Right cardiac atrium (tissue), 5 donors: ENCODE measurements around the gene DIP2C. TPM values are rescaled to one million over a fixed set of nuclear protein-coding genes. Genes with fewer than 3 reads are reported as not detected.
"Not testable (repeated sequence)": the region's sequence is repeated elsewhere in the genome, so short reads cannot be mapped to it uniquely, and the experiment has no call there.

Source experiments
- ATAC-seq, 2 donors: fragments of 200-7000 bp; cut with Tn5 transposase; one replicate each; pipeline versions ENCODE4 v1.8.0 to v1.9.1; 2020; ENCODE audit warnings: moderate library complexity in 2 of 2, mild to moderate bottlenecking in 1 of 2
- DNase-seq, 3 donors: peaks; one replicate each; pipeline ENCODE4 v3.0.0-alpha.2; 2020
- H3K27ac ChIP-seq: one replicate; pipeline ENCODE4 v1.5.1; 2013; ENCODE audit warnings: mild to moderate bottlenecking, low read length, control low read depth, moderate library complexity
- H3K27me3 ChIP-seq: one replicate; pipeline ENCODE4 v1.6.1; 2013; ENCODE audit not compliant: control insufficient read depth, insufficient read depth
- H3K4me1 ChIP-seq: one replicate; pipeline ENCODE4 v1.6.1; 2013; ENCODE audit warnings: low read length; ENCODE audit not compliant: control insufficient read depth, insufficient read depth
- H3K4me3 ChIP-seq: one replicate; pipeline ENCODE4 v1.5.1; 2013; ENCODE audit warnings: low read length, control low read depth
- H3K9me3 ChIP-seq: one replicate; pipeline ENCODE4 v1.6.1; 2013; ENCODE audit warnings: low read length; ENCODE audit not compliant: control insufficient read depth
- WGBS: extraction: QIAGEN DNeasy Blood & Tissue Kit; methylation state at CpG from one replicate; pipeline ENCODE4 v1.1.7; 2013; 5-methylcytosine and 5-hydroxymethylcytosine counted together
- intact Hi-C, 4 donors: fragments of 100-400 bp; cut with DNase I; formaldehyde crosslinking; loops; one replicate each; pipeline versions ENCODE4 v1.11.0 to v1.14.0; 2022 to 2023
- polyA plus RNA-seq: library from polyadenylated mRNA; stranded (reverse); fragments of 200-250 nt; gene quantifications from one replicate; pipeline ENCODE4 v1.2.3, GENCODE V29; 2013
- total RNA-seq, 4 donors: library from RNA; stranded (reverse); fragmentation: NEBNext Ultra II Directional; extraction: Animal tissue kit (Norgen Biotek cat#: 25700); gene quantifications; one replicate each; pipeline ENCODE4 v1.2.1, GENCODE V29; 2021
- donor health status: healthy with polysubstance abuse.
- donor health status: DM: no; HTN: yes; CAD: no.
- donor health status: DM: no; HTN: no; CAD: no.
- donor health status: DM: no; HTN: yes; CAD: no; lungs with severe emphysema.
- donor health status: DM: yes; HTN: yes; CAD: no.

The DIP2C gene
- total and polyA plus RNA-seq, 5 donors, result 7.9 to 31.5 (median 25.5) TPM

DNA sequence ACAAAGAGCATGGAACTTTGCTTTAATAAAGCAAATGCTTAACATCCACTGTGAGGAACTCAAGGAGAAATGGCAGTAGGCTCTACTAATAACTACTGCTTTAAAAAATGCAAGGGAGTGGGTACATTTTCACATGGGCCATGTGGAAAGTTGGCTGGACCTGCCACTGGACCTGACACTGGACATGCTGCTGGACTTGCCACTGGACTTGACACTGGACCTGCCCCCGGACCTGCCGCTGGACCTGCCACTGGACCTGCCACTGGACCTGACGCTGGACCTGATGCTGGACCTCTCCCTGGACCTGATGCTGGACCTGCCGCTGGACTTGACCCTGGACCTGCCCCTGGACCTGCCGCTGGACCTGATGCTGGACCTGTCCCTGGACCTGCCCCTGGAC, 32.6 kb downstream of the DIP2C start:
- WGBS, result 78% methylated on average over 5 of the region's 5 CpGs
- no peaks in the 10 kb centered on the region for H3K9me3 ChIP-seq

DNA sequence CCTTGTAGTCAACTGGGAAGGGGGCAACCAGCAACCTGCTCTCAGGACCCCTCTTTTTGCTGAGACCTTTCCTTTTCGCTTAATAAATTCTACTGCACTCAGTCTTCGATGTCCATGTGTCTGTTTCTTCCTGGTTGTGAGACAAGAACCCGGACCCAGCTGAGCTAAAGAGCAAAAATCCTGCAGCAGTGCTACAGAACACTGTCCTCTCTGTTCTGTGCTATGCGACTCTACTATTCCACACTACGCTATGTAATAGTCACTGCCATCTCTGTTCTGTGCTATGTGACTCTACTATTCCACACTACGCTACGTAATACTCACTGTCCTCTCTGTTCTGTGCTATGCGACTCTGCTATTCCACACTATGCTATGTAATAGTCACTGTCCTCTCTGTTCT, 34.3 kb downstream of the DIP2C start:
- intact Hi-C loops, result no loop called here
- WGBS, result 94% methylated on average over 8 of the region's 8 CpGs
- no peak for DNase-seq
- peaks cover 12% of the 10 kb centered on the region for H3K4me1 ChIP-seq
- H3K27me3 ChIP-seq, result no peaks in the 10 kb centered on the region
- no peak for ATAC-seq
- no peak overlapping the region for H3K4me3 ChIP-seq
- no peaks in the 10 kb centered on the region for H3K9me3 ChIP-seq
- no peak overlapping the region for H3K27ac ChIP-seq

More for the DNA sequence above, 32.6 kb downstream of the DIP2C start:
- DNase-seq (peak in 1 of 3 donors; percentile 12), ATAC-seq (no peak)
- Histone ChIP-seq H3K4me3 (no peak overlapping the region), H3K27me3 (no peaks in the 10 kb centered on the region), H3K4me1 (peaks cover 14% of the 10 kb centered on the region), H3K27ac (no peak overlapping the region)
- intact Hi-C loops, result no loop called here

DNA sequence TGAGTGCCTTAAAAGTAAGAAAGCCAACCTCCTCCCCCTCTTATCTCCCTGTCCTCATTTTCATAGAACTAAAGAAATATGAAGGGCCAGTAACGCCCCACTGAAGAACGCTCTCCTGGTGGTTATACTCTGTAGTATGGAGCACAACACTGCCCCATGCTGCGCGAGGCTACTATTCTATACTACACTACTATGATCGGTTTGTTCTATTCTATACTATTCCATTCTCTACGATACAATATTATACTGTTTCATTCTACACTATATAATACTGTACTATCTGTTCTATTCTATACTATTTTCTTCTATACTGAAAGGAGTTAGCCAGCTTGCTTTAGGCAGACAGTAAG, 34.8 kb downstream of the DIP2C start:
- H3K4me1 ChIP-seq, result peaks cover 12% of the 10 kb centered on the region
- intact Hi-C loops, result no loop called here
- DNase-seq, result no peak
- no peak overlapping the region for H3K4me3 ChIP-seq
- H3K27ac ChIP-seq, result no peak overlapping the region
- 81% methylated on average over 6 of the region's 6 CpGs for WGBS
- H3K9me3 ChIP-seq, result no peaks in the 10 kb centered on the region
- H3K27me3 ChIP-seq, result no peaks in the 10 kb centered on the region
- no peak for ATAC-seq

GRCh38 chr10:653991-654646, 35.3 kb downstream of the DIP2C start:
- H3K27ac ChIP-seq, result no peak overlapping the region

DNA sequence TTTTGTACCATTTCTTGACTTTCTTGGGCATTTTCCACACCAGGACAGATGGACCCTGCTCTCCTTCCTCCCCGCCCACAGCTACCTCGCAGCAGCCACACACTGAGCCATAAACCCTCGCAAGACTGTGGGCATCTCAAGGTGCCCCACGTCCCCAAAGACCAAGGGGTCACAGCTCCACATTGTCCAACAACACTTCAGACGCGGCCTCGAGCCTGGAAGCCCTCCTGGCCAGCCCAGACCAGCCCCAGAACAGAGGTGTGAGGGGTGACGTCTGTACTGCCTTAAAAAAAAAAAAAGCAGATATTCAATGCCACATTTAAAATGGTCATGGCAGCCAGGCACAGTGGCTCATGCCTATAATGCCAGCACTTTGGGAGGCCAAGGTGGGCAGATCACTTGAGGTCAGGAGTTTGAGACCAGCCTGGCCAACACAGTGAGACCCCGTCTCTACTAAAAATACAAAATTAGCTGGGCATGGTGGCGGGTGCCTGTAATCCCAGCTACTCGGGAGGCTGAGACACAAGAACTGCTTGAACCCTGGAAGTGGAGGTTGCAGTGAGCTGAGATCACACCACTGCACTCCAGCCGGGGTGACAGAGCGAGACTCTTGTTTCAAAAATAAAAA, 36.5 kb downstream of the DIP2C start:
- H3K9me3 ChIP-seq, intact Hi-C loops, ATAC-seq, H3K27me3 ChIP-seq, H3K4me3 ChIP-seq, H3K27ac ChIP-seq: not testable (repeated sequence)
- H3K4me1 ChIP-seq, result peaks cover 12% of the 10 kb centered on the region
- 94% methylated on average over 13 of the region's 13 CpGs for WGBS
- peak in 1 of 3 donors; percentile 11 for DNase-seq

More at GRCh38 chr10:653991-654646, 35.3 kb downstream of the DIP2C start:
- H3K4me3 ChIP-seq, result no peak overlapping the region
- no peaks in the 10 kb centered on the region for H3K27me3 ChIP-seq
- intact Hi-C loops, result no loop called here
- ATAC-seq, result peak; percentile 20 to 60
- peak in 1 of 3 donors; percentile 26 for DNase-seq
- H3K9me3 ChIP-seq, result no peaks in the 10 kb centered on the region
- H3K4me1 ChIP-seq, result peaks cover 12% of the 10 kb centered on the region
- 39% methylated on average over 13 of the region's 13 CpGs for WGBS

DNA sequence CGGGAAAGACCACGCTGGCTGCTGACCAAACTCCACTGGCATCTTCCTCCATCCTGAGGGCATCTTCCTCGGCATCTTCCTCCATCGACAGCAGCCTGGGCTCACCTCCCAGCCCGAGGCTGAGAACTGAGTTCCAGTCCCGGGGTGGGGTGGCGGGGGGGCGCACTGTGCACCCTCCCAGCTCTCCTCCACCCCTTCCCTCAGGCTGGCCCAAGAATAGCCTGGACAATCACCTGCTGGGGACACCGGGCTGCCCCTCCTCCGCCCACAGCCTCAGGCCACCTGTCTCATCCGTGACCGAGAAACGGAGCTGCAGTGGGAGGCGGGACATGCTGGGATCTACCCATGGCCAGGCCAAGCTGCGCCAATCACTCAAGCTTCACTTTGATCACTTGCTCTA, 37.2 kb downstream of the DIP2C start:
- no peak for ATAC-seq
- WGBS, result 94% methylated on average over 15 of the region's 15 CpGs
- Histone ChIP-seq H3K27ac (no peak overlapping the region), H3K4me3 (no peak overlapping the region), H3K27me3 (no peaks in the 10 kb centered on the region), H3K4me1 (peaks cover 12% of the 10 kb centered on the region), H3K9me3 (no peaks in the 10 kb centered on the region)
- DNase-seq, result peak in 1 of 3 donors; percentile 43
- intact Hi-C loops, result no loop called here

- 93% methylated on average over 12 of the region's 12 CpGs for WGBS
- Histone ChIP-seq H3K4me3 (no peak overlapping the region), H3K27me3 (no peaks in the 10 kb centered on the region), H3K27ac (no peak overlapping the region), H3K9me3 (no peaks in the 10 kb centered on the region), H3K4me1 (peaks cover 12% of the 10 kb centered on the region)
- ATAC-seq (no peak), DNase-seq (peak in 1 of 3 donors; percentile 34)
- intact Hi-C loops, result no loop called here
Measured at GRCh38 chr10:651692-652091, 37.8 kb downstream of the DIP2C start.

GRCh38 chr10:650886-651615, 38.4 kb downstream of the DIP2C start:
- DNase-seq, result peak in 1 of 3 donors; percentile 29

DNA sequence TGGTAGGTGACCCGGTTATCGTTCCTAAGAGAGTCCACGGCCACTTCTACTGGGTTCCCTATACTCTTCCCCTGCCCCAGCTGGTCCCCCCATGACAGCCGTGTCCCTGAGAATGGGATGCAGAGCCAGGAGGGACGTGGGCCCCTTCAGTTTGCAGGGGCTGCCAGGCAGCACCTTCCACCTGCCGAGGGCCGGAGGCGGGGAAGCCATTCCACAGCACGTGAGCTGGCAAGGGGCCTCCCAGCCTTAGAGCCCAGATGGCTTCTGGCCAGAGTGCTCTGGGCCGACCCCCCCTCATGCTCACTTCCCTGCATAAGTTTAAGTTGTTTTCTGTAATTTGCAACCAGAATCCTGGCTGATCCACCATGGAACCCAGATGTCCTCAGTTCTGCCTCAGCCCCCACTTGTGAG, 39.0 kb downstream of the DIP2C start:
- peak overlapping the region; percentile 2 for H3K27ac ChIP-seq
- H3K4me1 ChIP-seq, result peaks cover 12% of the 10 kb centered on the region
- H3K4me3 ChIP-seq, result peak overlapping the region; percentile 0
- H3K9me3 ChIP-seq, result no peaks in the 10 kb centered on the region
- WGBS, result 50% methylated on average over 10 of the region's 10 CpGs
- intact Hi-C loops, result no loop called here
- DNase-seq (peak in 2 of 3 donors; percentile 64 to 66), ATAC-seq (peak; percentile 21 to 40)
- H3K27me3 ChIP-seq, result no peaks in the 10 kb centered on the region

More at GRCh38 chr10:650886-651615, 38.4 kb downstream of the DIP2C start:
- peaks cover 12% of the 10 kb centered on the region for H3K4me1 ChIP-seq
- intact Hi-C loops, result no loop called here
- no peak overlapping the region for H3K27ac ChIP-seq
- no peak overlapping the region for H3K4me3 ChIP-seq
- 65% methylated on average over 20 of the region's 20 CpGs for WGBS
- ATAC-seq, result peak; percentile 15 to 25
- no peaks in the 10 kb centered on the region for H3K27me3 ChIP-seq
- no peaks in the 10 kb centered on the region for H3K9me3 ChIP-seq

DNA sequence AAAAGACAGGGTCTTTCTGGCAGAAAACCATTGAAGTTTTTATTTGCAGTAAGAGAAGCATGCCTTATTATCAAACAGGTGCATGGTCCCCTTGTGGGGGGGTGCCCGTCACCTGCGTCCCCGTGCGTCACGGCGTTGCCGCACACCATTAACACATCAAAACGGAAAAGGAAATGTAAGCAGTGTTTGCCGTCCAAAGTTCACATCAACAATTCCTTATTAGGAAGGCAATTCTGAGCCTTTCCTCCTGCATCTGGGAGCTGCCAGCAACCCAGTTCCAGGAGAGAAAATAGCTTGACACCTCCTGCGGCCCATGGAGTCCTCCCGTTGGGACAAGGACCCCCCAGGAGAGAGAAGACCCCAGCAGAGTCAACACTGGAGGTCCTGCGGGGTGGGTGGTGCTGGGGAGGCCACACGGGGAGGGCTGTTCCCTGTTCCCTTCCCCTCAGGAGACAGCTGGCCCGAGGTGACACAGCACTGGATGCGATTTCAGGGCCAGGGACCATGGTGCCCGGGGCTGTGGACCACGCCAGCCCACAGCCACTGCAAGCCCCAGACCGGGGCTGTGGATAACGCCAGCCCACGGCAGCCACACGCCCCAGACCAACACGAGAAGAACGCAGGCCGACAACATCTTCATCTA, 39.5 kb downstream of the DIP2C start:
- no peaks in the 10 kb centered on the region for H3K27me3 ChIP-seq
- H3K4me3 ChIP-seq, result no peak overlapping the region
- ATAC-seq (peak; percentile 62 to 70), DNase-seq (peak in 1 of 3 donors; percentile 65)
- H3K9me3 ChIP-seq, result no peaks in the 10 kb centered on the region
- H3K4me1 ChIP-seq, result peaks cover 11% of the 10 kb centered on the region
- 47% methylated on average over 24 of the region's 24 CpGs for WGBS
- intact Hi-C loops, result no loop called here
- no peak overlapping the region for H3K27ac ChIP-seq

DNA sequence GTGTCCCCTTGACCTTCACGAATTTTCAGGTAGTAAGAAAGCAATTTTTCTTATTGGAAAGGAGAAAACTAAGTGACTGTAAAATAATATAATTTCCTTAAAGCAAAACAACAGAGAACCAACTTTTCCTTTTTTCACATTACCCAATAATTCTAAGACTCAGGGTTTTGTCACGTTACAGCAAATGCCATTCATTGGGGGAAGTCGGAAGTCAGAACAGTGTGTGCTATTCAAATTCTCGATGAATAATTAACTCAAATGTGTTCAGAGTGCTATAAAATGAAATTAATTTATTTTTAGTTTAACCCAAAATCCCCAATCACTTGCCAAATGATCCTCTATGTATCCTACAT, 40.0 kb downstream of the DIP2C start:
- Histone ChIP-seq H3K4me3 (no peak overlapping the region), H3K27ac (no peak overlapping the region), H3K27me3 (no peaks in the 10 kb centered on the region), H3K4me1 (peaks cover 8% of the 10 kb centered on the region), H3K9me3 (no peaks in the 10 kb centered on the region)
- DNase-seq (no peak), ATAC-seq (no peak)
- intact Hi-C loops, result no loop called here
- WGBS, result 80% methylated on average over 4 of the region's 4 CpGs
